ENCODE data around the gene STX4. TPM values are rescaled to one million over a fixed set of nuclear protein-coding genes. Genes with fewer than 3 reads are reported as not detected.
"Not testable (repeated sequence)": the region's sequence is repeated elsewhere in the genome, so short reads cannot be mapped to it uniquely, and the experiment has no call there.

The STX4 gene
- total RNA-seq, 2 donors from 2014 or later: 85.1 to 92.0 TPM

DNA sequence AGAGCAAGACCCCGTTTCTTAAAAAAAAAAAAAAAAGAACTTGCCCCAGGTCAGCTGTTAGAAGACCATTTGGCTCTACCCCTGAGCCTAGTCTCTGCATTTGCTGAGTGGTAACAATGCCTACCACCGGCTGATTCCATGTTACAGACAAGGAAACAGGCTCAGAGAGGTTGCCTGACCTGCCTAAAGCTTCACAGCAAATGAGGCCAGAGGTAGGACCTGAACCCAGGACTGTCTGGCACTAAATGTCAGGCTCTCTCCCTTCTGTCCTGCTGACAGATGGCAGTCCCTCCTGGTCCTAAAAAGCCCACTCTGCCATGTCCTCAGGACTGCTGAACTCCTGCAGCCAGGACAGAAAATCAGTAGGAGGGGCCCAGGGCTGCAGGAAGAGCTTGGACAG, 28.7 kb upstream of the STX4 start:
- H3K9me3 Mint-ChIP-seq: no peaks in the 10 kb centered on the region
- H3K27me3 Mint-ChIP-seq: peaks cover 8 to 14% of the 10 kb centered on the region in 2 donors
- no peak overlapping the region for H3K27ac Mint-ChIP-seq
- peaks cover 0 to under 1% of the 10 kb centered on the region in 2 donors for H3K4me1 Mint-ChIP-seq (ENCODE audit: low read depth in 2 of 2)
- no peak for ATAC-seq
- DNase-seq (ENCODE audit: low spot score): no peak
- no peaks in the 10 kb centered on the region for H3K36me3 Mint-ChIP-seq
- H3K4me3 Mint-ChIP-seq: no peak overlapping the region

DNA sequence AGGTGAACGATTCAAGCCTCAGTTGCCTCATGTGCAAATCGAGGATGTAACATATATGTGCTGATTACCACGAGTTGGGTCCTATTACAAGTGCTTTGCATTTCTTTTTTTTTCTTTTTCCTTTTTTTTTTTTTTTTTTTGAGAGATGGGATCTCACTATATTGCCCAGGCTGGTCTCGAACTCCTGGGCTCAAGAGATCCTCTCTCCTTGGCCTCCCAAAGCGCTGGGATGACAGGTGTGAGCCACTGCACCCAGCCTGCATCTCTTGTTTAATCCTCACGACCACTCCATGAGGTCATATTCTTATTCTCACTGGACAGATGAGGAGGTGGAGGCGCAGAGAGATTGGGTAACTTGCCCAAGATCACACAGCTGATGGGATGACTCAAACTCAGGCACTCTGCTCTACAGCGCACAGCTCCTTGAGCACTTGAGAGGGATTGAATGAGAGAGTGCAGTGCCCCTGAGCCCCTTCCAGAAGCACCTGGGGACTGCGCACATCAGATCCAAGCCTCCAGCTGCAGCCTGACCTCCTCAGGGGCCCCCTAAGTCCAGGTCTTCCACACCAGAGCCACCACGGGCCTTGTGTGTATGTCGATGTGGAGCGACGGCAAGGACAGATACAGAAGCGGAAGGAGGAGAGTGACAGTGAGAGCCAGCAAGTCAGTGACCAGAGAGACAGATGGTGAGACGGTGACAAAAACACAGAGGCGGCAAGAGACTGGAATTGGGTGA, 27.8 kb upstream of the STX4 start:
- Mint-ChIP-seq H3K4me1 (ENCODE audit: low read depth in 2 of 2) (peaks cover 0 to 5% of the 10 kb centered on the region in 2 donors), H3K27ac (no peak overlapping the region), H3K9me3 (no peaks in the 10 kb centered on the region), H3K27me3 (peaks cover 12 to 19% of the 10 kb centered on the region in 2 donors), H3K36me3 (no peaks in the 10 kb centered on the region), H3K4me3 (no peak overlapping the region)
- DNase-seq (ENCODE audit: low spot score): no peak
- no peak for ATAC-seq

DNA sequence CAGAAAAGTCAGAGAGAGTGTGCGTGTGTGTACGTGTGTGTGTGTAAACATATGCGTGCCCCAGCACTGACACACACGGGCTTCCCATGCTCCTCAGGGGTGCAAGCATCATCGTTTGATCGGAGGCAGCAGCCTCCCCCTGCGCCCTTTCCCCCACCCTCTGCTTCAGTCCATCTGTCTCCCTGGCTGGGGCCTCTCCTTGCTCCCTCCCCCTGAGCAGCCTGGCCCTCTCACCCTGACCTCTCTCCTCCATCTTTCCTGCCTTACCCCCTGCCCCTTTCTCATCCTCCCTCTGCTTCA, 27.3 kb upstream of the STX4 start:
- H3K4me1 Mint-ChIP-seq (ENCODE audit: low read depth in 2 of 2): peaks cover 0 to 5% of the 10 kb centered on the region in 2 donors
- ATAC-seq: no peak
- no peaks in the 10 kb centered on the region for H3K36me3 Mint-ChIP-seq
- no peak overlapping the region for H3K27ac Mint-ChIP-seq
- no peak for DNase-seq (ENCODE audit: low spot score)
- no peaks in the 10 kb centered on the region for H3K9me3 Mint-ChIP-seq
- peaks cover 12 to 19% of the 10 kb centered on the region in 2 donors for H3K27me3 Mint-ChIP-seq
- H3K4me3 Mint-ChIP-seq: no peak overlapping the region

DNA sequence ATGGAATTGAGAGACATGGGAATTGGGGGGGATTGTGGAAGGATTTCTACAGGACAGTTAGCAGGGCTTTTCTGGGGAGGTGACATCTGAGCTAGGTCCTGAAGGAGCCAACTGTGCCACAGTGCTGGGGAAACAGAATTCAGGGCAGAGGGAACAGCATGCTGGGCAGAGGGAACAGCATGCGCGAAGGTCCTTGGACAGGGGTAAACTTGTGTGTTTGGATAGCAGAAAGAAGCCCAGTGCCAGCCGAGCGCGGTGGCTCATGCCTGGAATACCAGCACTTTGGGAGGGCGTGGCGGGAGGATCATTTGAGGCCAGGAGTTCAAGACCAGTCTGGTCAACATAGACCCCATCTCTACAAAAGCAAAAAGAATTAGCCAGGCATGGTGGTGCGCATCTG, 26.8 kb upstream of the STX4 start:
- no peaks in the 10 kb centered on the region for H3K36me3 Mint-ChIP-seq
- H3K27ac Mint-ChIP-seq: no peak overlapping the region
- no peak overlapping the region for H3K4me3 Mint-ChIP-seq
- peaks cover 4 to 9% of the 10 kb centered on the region in 2 donors for H3K4me1 Mint-ChIP-seq (ENCODE audit: low read depth in 2 of 2)
- H3K27me3 Mint-ChIP-seq: peaks cover 18 to 23% of the 10 kb centered on the region in 2 donors
- no peak for DNase-seq (ENCODE audit: low spot score)
- ATAC-seq: no peak
- no peaks in the 10 kb centered on the region for H3K9me3 Mint-ChIP-seq

DNA sequence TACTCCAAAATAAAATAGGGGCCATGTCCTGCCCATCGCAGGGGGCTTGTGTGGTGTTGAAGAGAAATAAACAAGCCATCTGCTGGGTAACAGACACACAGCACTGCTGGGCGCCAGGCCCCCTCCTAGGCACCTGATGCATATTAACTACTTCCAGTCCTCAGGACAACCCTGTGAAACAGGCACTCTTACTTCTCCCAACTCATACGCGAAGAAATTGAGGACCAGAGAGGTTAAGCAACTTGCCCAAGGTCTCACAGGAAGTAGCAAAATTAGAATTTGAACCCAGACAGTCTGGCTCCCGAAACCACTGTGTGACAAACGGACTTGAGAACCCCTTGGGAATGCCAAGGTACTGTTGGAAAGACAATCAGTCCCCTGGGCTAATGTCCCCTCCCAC, 25.7 kb upstream of the STX4 start:
- H3K4me1 Mint-ChIP-seq (ENCODE audit: low read depth in 2 of 2): peaks cover 6 to 15% of the 10 kb centered on the region in 2 donors
- H3K36me3 Mint-ChIP-seq: no peaks in the 10 kb centered on the region
- ATAC-seq (no peak), DNase-seq (ENCODE audit: low spot score) (no peak)
- H3K27ac Mint-ChIP-seq: no peak overlapping the region
- no peak overlapping the region for H3K4me3 Mint-ChIP-seq
- no peaks in the 10 kb centered on the region for H3K9me3 Mint-ChIP-seq
- H3K27me3 Mint-ChIP-seq: peaks cover 29 to 31% of the 10 kb centered on the region in 2 donors

GRCh38 chr16:31008149-31008548, 25.2 kb upstream of the STX4 start:
- Mint-ChIP-seq H3K9me3 (no peaks in the 10 kb centered on the region), H3K4me3 (no peak overlapping the region), H3K27me3 (peaks cover 32 to 34% of the 10 kb centered on the region in 2 donors), H3K4me1 (ENCODE audit: low read depth in 2 of 2) (peaks cover 6 to 15% of the 10 kb centered on the region in 2 donors), H3K27ac (no peak overlapping the region), H3K36me3 (no peaks in the 10 kb centered on the region)
- DNase-seq (ENCODE audit: low spot score) (no peak), ATAC-seq (no peak)

GRCh38 chr16:31008551-31008950, 24.8 kb upstream of the STX4 start:
- H3K9me3 Mint-ChIP-seq: no peaks in the 10 kb centered on the region
- H3K4me3 Mint-ChIP-seq: no peak overlapping the region
- H3K36me3 Mint-ChIP-seq: no peaks in the 10 kb centered on the region
- DNase-seq (ENCODE audit: low spot score) (no peak), ATAC-seq (no peak)
- peaks cover 36 to 38% of the 10 kb centered on the region in 2 donors for H3K27me3 Mint-ChIP-seq
- H3K4me1 Mint-ChIP-seq (ENCODE audit: low read depth in 2 of 2): peaks cover 6 to 15% of the 10 kb centered on the region in 2 donors
- H3K27ac Mint-ChIP-seq: no peak overlapping the region

DNA sequence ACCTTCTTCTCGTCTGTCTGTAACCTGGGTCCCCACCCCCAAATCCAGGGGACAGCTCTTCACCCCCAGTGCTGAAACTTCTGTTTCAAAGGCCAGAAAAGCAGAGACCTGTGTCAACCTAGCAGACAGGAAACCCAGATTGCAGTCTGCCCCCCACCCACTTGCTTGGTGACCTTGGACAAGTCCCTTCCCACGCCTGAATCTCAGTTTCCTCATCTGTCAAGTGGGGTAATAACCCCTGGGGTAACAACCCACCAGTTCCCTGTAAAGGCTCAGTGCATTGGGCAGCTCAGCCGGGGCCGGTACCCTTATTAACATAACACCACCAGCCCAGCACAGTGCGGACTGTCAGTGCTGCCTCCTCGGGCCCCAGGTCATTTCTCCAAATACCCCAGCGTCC, 24.2 kb upstream of the STX4 start:
- ATAC-seq (no peak), DNase-seq (ENCODE audit: low spot score) (no peak)
- Mint-ChIP-seq H3K4me3 (no peak overlapping the region), H3K9me3 (no peaks in the 10 kb centered on the region), H3K27me3 (peaks cover 39 to 41% of the 10 kb centered on the region in 2 donors), H3K27ac (no peak overlapping the region), H3K36me3 (no peaks in the 10 kb centered on the region), H3K4me1 (ENCODE audit: low read depth in 2 of 2) (peaks cover 6 to 15% of the 10 kb centered on the region in 2 donors)

DNA sequence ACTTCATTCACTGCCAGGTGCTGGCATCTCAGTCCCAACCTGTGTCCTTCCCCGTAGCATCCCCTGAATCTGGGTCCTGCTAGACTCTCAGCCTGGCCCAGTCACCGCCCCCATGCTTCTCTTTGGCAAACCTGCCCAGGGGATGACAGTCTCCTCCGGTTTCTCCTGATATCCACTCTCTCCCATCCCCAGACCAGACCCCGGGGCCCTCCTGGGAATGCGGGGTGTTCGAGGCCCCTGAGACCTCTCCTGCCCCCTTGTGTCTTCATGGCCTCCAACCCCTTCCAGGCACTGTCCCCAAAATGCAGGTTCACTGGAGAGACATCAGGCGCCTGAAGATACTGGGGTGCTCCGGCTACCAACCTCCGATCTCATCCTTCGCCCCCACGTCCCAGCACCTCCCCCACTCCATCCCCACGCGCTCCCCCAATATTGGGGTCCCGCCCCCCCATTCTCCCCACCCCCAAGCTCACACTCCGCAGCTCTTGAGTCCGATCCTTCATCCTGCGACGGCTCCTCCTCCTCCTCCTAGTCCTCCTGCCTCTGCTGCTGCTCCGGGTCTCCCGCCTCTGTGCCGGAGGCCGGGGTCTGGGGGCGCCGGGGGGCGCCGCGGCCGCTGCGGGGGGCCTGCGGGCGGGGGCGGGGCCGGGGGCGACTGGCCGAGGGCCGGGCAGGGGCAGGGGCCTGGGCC, 23.3 kb upstream of the STX4 start:
- no peaks in the 10 kb centered on the region for H3K36me3 Mint-ChIP-seq
- H3K27me3 Mint-ChIP-seq: peaks cover 39 to 43% of the 10 kb centered on the region in 2 donors
- ATAC-seq: no peak
- no peak for DNase-seq (ENCODE audit: low spot score)
- no peak overlapping the region for H3K4me3 Mint-ChIP-seq
- H3K4me1 Mint-ChIP-seq (ENCODE audit: low read depth in 2 of 2): peaks cover 6 to 15% of the 10 kb centered on the region in 2 donors
- H3K9me3 Mint-ChIP-seq: no peaks in the 10 kb centered on the region
- H3K27ac Mint-ChIP-seq: no peak overlapping the region

- Mint-ChIP-seq H3K4me1 (ENCODE audit: low read depth in 2 of 2) (peaks cover 6 to 15% of the 10 kb centered on the region in 2 donors), H3K4me3 (peak within 1 kb of the TSS; percentile 45), H3K36me3 (no peaks in the 10 kb centered on the region), H3K9me3 (no peaks in the 10 kb centered on the region), H3K27me3 (peaks cover 39 to 45% of the 10 kb centered on the region in 2 donors), H3K27ac (no peak within 1 kb of the TSS)
- ATAC-seq: peak in 1 of 2 donors; percentile 31
- DNase-seq (ENCODE audit: low spot score): no peak
These were observed 22.6 kb upstream of the STX4 start, which contains the start of gene STX1B for GRCh38 chr16:31010585-31011325. Gene STX1B (minus strand): TSS chr16:31010638. CDS start chr16:31010396, 242 bp downstream.

GRCh38 chr16:31011815-31012214, 21.5 kb upstream of the STX4 start:
- Mint-ChIP-seq H3K27ac (peak overlapping the region in 1 of 2 donors; percentile 54), H3K4me3 (peak overlapping the region; percentile 45)
- DNase-seq (ENCODE audit: low spot score): not testable (repeated sequence)

DNA sequence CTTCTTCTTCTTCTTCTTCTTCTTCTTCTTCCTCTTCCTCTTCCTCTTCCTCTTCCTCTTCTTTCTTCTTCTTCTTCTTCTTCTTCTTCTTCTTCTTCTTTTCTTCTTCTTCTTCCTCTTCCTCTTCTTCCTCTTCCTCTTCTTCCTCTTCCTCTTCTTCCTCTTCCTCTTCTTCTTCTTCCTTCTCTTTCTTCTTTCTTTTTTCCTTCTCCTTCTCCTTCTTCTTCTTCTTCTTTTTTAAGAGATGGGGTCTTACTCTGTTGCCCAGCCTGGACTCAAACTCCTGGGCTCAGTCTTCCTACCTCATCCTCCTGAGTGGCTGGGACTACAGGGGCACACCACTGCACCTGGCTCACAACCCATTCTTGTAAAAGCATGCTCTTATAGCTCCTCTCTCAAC, 20.1 kb upstream of the STX4 start:
- H3K36me3 Mint-ChIP-seq; DNase-seq (ENCODE audit: low spot score); ATAC-seq; H3K4me3 Mint-ChIP-seq; H3K9me3 Mint-ChIP-seq: not testable (repeated sequence)
- Mint-ChIP-seq H3K27ac (peak overlapping the region in 1 of 2 donors; percentile 32), H3K27me3 (peaks cover 39 to 41% of the 10 kb centered on the region in 2 donors), H3K4me1 (ENCODE audit: low read depth in 2 of 2) (peaks cover 6 to 15% of the 10 kb centered on the region in 2 donors)

More at GRCh38 chr16:31011815-31012214, 21.5 kb upstream of the STX4 start:
- not testable (repeated sequence) for ATAC-seq, H3K9me3 Mint-ChIP-seq, H3K36me3 Mint-ChIP-seq
- Mint-ChIP-seq H3K27me3 (peaks cover 39 to 41% of the 10 kb centered on the region in 2 donors), H3K4me1 (ENCODE audit: low read depth in 2 of 2) (peaks cover 6 to 15% of the 10 kb centered on the region in 2 donors)

- DNase-seq (ENCODE audit: low spot score): no peak
- peaks cover 6 to 10% of the 10 kb centered on the region in 2 donors for H3K4me1 Mint-ChIP-seq (ENCODE audit: low read depth in 2 of 2)
- no peaks in the 10 kb centered on the region for H3K36me3 Mint-ChIP-seq
- no peaks in the 10 kb centered on the region for H3K9me3 Mint-ChIP-seq
- no peak overlapping the region for H3K27ac Mint-ChIP-seq
- no peak overlapping the region for H3K4me3 Mint-ChIP-seq
- H3K27me3 Mint-ChIP-seq: peaks cover 27 to 28% of the 10 kb centered on the region in 2 donors
- no peak for ATAC-seq
These were observed 17.3 kb upstream of the STX4 start for GRCh38 chr16:31016018-31016417.

DNA sequence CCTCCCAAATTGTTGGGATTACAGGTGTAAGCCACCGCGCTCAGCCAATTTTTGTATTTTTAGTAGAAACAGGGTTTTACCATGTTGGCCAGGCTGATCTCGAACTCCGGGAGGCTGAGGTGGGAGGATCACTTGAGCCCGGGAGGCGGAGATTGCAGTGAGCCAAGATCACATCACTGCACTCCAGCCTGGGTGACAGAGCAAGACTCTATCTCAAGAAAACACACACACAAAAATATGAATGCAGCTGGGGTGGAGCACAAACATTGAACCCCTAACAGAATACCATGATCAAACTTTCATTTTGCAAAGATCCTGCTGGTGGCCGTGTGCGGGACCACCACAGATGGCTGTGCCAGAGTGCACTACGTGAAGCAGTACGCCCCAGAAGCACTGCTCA, 15.6 kb upstream of the STX4 start:
- not testable (repeated sequence) for DNase-seq (ENCODE audit: low spot score); H3K27ac Mint-ChIP-seq; H3K4me3 Mint-ChIP-seq; H3K36me3 Mint-ChIP-seq; H3K4me1 Mint-ChIP-seq (ENCODE audit: low read depth in 2 of 2); H3K9me3 Mint-ChIP-seq; ATAC-seq
- peaks cover 9 to 13% of the 10 kb centered on the region in 2 donors for H3K27me3 Mint-ChIP-seq

Measured in natural killer cell treated with Interleukin-12 subunit alpha and Interleukin-12 subunit beta and Interleukin-15 and Interleukin-18, amount 100 ng/mL, for 72 hours (primary cell).